Motor neuron (in vitro differentiated cells): ENCODE data around the gene SMAD4. TPM values are rescaled to one million over a fixed set of nuclear protein-coding genes. Genes with fewer than 3 reads are reported as not detected.
A peak's percentile ranks its signal among the peaks of the same experiment; 100 is the strongest.
"Not testable (repeated sequence)": the region's sequence is repeated elsewhere in the genome, so short reads cannot be mapped to it uniquely, and the experiment has no call there.

ENCODE experiments used
- ATAC-seq, 8 experiments: fragments of 200-7000 bp; cut with Tn5 transposase; replicated peaks in 6 of 8; 2 replicates each; pipeline ENCODE4 v1.8.0; 2021; ENCODE audit warnings: mild to moderate bottlenecking in 8 of 8, moderate library complexity in 8 of 8
- H3K27ac ChIP-seq, 2 donors: fragments of 250-450 bp; sonication (Bioruptor Pico); 2 replicates each; pipeline ENCODE4 v1.9.0; 2021; ENCODE audit warnings: antibody characterized with exemption in 2 of 2, mild to moderate bottlenecking in 2 of 2, moderate library complexity in 1 of 2
- H3K4me1 ChIP-seq, 2 donors: fragments of 250-450 bp; sonication (Bioruptor Pico); replicated peaks in 1 of 2; 2 replicates each; pipeline ENCODE4 v1.6.1; 2021; ENCODE audit warnings: antibody characterized with exemption in 2 of 2, mild to moderate bottlenecking in 2 of 2, moderate library complexity in 1 of 2
- H3K4me3 ChIP-seq, 5 donors: fragments of 250-450 bp; sonication (Bioruptor Pico); 2 replicates each; pipeline ENCODE4 v1.9.0; 2021; ENCODE audit warnings: antibody characterized with exemption in 5 of 5, mild to moderate bottlenecking in 5 of 5, moderate library complexity in 4 of 5
- WGBS, 10 experiments: fragments of 450-650 bp; shearing (Covaris generic); methylation state at CpG; one replicate each; pipeline ENCODE4 v1.0.0; 2022; 5-methylcytosine and 5-hydroxymethylcytosine counted together
- in situ Hi-C, 9 experiments: fragments of 400-800 bp; cut with MboI; loops; one replicate each; pipeline ENCODE4 v1.15.0; 2021; ENCODE audit warnings: low sequenced_read_pairs in 9 of 9, low pct_unique_long_range_greater_than_20kb in 2 of 9; ENCODE audit not compliant: unreplicated experiment in 9 of 9
- total RNA-seq, 8 experiments: library from RNA; unstranded; fragments of 300-600 nt; gene quantifications; 2 replicates each; pipeline versions ENCODE4 v1.2.3 to v1.2.4, GENCODE V29; 2022

The SMAD4 gene
- total RNA-seq, 8 experiments from 2014 or later: 29.6 to 72.7 (median 50.5) TPM

GRCh38 chr18:51083398-51083797, 53.4 kb downstream of the SMAD4 start:
- ATAC-seq: no peak
- WGBS, 10 experiments: 80 to 100% (median 96%) methylated on average over 1 of the region's 1 CpG; no CpG with 5 or more reads in 2 of the 10 experiments
- in situ Hi-C loops: no loop called here
- Histone ChIP-seq H3K27ac (no peak overlapping the region), H3K4me1 (no peaks in the 10 kb centered on the region), H3K4me3 (no peak overlapping the region)

GRCh38 chr18:51088410-51088809, 58.4 kb downstream of the SMAD4 start:
- in situ Hi-C loops: no loop called here
- Histone ChIP-seq H3K27ac (no peak overlapping the region), H3K4me3 (no peak overlapping the region), H3K4me1 (no peaks in the 10 kb centered on the region)
- no peak for ATAC-seq
- 88 to 100% (median 100%) methylated on average over 1 of the region's 1 CpG; no CpG with 5 or more reads in 3 of the 10 experiments for WGBS, 10 experiments

GRCh38 chr18:51089691-51090090, 59.7 kb downstream of the SMAD4 start:
- 42 to 100% (median 88%) methylated on average over 1 to 4 of the region's 4 CpGs for WGBS, 10 experiments
- Histone ChIP-seq H3K27ac (no peak overlapping the region), H3K4me3 (no peak overlapping the region), H3K4me1 (no peaks in the 10 kb centered on the region)
- in situ Hi-C loops: no loop called here
- ATAC-seq: no peak

GRCh38 chr18:51091270-51091669, 61.3 kb downstream of the SMAD4 start:
- Histone ChIP-seq H3K27ac (no peak overlapping the region), H3K4me1 (no peaks in the 10 kb centered on the region), H3K4me3 (no peak overlapping the region)
- ATAC-seq: no peak
- in situ Hi-C loops: no loop called here
- 64 to 100% (median 92%) methylated on average over 1 to 3 of the region's 5 CpGs; no CpG with 5 or more reads in 6 of the 10 experiments for whole genome bisulfite sequencing, 10 experiments

GRCh38 chr18:51092117-51092516, 62.1 kb downstream of the SMAD4 start:
- peak in 1 of 8 experiments; percentile 30 for ATAC-seq
- no peak overlapping the region for H3K27ac ChIP-seq
- WGBS, 10 experiments: 21 to 100% (median 64%) methylated on average over 1 to 2 of the region's 2 CpGs; no CpG with 5 or more reads in 4 of the 10 experiments
- in situ Hi-C loops: no loop called here
- no peak overlapping the region for H3K4me3 ChIP-seq
- H3K4me1 ChIP-seq: no peaks in the 10 kb centered on the region

GRCh38 chr18:51092967-51093366, 63.0 kb downstream of the SMAD4 start:
- ATAC-seq, H3K4me1 ChIP-seq, H3K4me3 ChIP-seq, in situ Hi-C loops, H3K27ac ChIP-seq: not testable (repeated sequence)
- no CpG with 5 or more reads among the region's 1 CpG for WGBS, 10 experiments

GRCh38 chr18:51097021-51097822, 67.2 kb downstream of the SMAD4 start:
- Histone ChIP-seq H3K4me1 (no peaks in the 10 kb centered on the region), H3K4me3 (no peak overlapping the region), H3K27ac (no peak overlapping the region)
- in situ Hi-C loops: no loop called here
- 43 to 100% (median 70%) methylated on average over 1 to 6 of the region's 6 CpGs; no CpG with 5 or more reads in 2 of the 10 experiments for WGBS, 10 experiments
- ATAC-seq: no peak

GRCh38 chr18:51098082-51098481, 68.1 kb downstream of the SMAD4 start:
- no peaks in the 10 kb centered on the region for H3K4me1 ChIP-seq
- in situ Hi-C loops: no loop called here

GRCh38 chr18:51098513-51098912, 68.5 kb downstream of the SMAD4 start:
- Histone ChIP-seq H3K4me3 (no peak overlapping the region), H3K27ac (no peak overlapping the region), H3K4me1 (no peaks in the 10 kb centered on the region)
- no peak for ATAC-seq
- in situ Hi-C loops: no loop called here
- WGBS, 10 experiments: 80 to 100% (median 80%) methylated on average over 1 of the region's 1 CpG; no CpG with 5 or more reads in 6 of the 10 experiments

More at GRCh38 chr18:51098082-51098481, 68.1 kb downstream of the SMAD4 start:
- Histone ChIP-seq H3K27ac (no peak overlapping the region), H3K4me3 (no peak overlapping the region)
- WGBS, 10 experiments: 80 to 100% (median 89%) methylated on average over 1 to 5 of the region's 5 CpGs; no CpG with 5 or more reads in 3 of the 10 experiments
- no peak for ATAC-seq

- no peak overlapping the region for H3K4me3 ChIP-seq
- 20 to 84% (median 64%) methylated on average over 1 to 5 of the region's 8 CpGs; no CpG with 5 or more reads in 1 of the 10 experiments for WGBS, 10 experiments
- no peaks in the 10 kb centered on the region for H3K4me1 ChIP-seq
- in situ Hi-C loops: loop anchor here in 2 of 9 experiments (25.0 kb wide), 3 partner anchors 287 to 562 kb away; no protein-coding TSS in a partner anchor
- no peak overlapping the region for H3K27ac ChIP-seq
- ATAC-seq: no peak
These were observed 70.5 kb downstream of the SMAD4 start for GRCh38 chr18:51100385-51101120.

- Histone ChIP-seq H3K4me1 (no peaks in the 10 kb centered on the region), H3K27ac (no peak overlapping the region), H3K4me3 (no peak overlapping the region)
- ATAC-seq: no peak
- WGBS, 10 experiments: 25 to 100% (median 71%) methylated on average over 2 to 4 of the region's 6 CpGs; no CpG with 5 or more reads in 4 of the 10 experiments
- in situ Hi-C loops: loop anchor here in 2 of 9 experiments (25.0 kb wide), 3 partner anchors 280 to 555 kb away; no protein-coding TSS in a partner anchor
These were observed 77.1 kb downstream of the SMAD4 start for GRCh38 chr18:51107082-51107481.

- Histone ChIP-seq H3K27ac (no peak overlapping the region), H3K4me3 (no peak overlapping the region), H3K4me1 (no peaks in the 10 kb centered on the region)
- no peak for ATAC-seq
- 29 to 92% (median 78%) methylated on average over 1 to 8 of the region's 9 CpGs for WGBS, 10 experiments
- in situ Hi-C loops: loop anchor here in 2 of 9 experiments (25.0 kb wide), 3 partner anchors 280 to 555 kb away; no protein-coding TSS in a partner anchor
These were observed 77.7 kb downstream of the SMAD4 start for GRCh38 chr18:51107598-51108305.
